HG03095 (cell line): ENCODE measurements around the gene CAPN11.
"Not testable (repeated sequence)": the region's sequence is repeated elsewhere in the genome, so short reads cannot be mapped to it uniquely, and the experiment has no call there.

Source experiments
- ATAC-seq: cut with Tn5 transposase; IDR thresholded peaks from one replicate; pipeline ENCODE4 v1.9.1; 2021; ENCODE audit warnings: moderate library complexity; ENCODE audit not compliant: unreplicated experiment

The CAPN11 gene

GRCh38 chr6:44129841-44130322 lies 28.7 kb upstream of the CAPN11 start:
- no peak for ATAC-seq

DNA sequence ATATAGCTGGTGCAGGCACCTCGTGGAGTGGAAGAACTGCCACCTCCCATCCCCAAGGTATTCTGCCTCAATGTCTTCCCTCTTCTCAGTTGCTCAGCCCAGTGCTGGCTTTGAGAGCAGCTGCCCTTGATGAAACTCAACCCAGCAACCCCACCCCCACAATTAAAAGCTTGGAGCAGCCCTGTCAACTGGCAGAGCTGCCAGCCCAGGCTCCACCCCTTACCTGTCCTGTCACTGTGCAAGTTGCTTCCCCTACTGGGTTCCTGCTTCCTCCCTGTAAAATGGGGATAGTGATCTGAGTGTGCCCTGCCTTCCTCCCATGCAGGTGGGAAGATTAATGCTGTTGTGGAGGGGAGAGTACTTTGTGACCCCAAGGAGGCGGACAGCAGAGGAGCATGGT lies 26.7 kb upstream of the CAPN11 start:
- no peak for ATAC-seq

- ATAC-seq, result no peak
Measured at GRCh38 chr6:44132476-44132875, 26.1 kb upstream of the CAPN11 start.

DNA sequence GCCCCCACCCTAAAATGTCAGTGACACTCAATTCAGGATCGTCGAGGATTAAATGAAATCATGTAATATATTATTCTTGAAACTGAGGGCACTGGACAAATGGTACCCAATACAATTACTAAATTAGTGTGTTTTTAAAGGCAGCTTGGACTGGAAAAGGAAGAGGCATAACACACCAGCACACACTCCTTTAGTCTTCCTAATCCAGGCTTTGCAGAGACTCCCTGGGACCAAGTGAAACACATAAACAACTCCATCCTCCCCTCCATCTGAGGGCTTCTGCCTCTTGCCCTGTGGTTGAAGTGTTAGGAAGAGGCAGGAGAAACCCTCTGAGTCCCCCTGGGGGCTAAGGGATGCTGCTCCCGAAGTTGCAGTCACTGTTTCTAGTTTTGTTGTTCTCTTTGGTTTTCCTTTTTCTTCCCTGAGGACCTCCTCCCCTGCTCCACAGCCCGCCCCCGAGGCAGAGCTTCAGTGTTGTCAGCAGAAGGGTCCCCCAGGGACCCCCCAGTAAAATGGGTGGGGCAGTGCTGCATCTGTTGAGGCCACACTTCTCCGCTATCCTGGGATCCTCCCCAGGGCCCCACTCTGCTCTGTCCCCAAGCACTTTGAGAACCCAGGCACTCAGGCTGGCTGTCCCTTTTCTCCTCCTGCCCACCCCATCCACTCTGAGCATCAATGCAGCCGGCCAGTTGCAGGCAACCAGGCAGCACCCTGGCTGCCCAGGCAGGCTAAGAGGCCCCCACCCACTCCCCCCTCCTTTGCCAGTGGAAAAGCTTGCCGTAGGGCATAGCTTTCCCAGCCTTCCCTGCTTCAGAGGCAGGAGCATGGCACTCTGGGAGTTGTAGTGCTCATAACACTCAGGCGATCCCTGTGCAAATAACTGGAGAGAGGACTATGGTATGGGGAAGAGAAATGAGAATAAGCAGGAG lies 25.4 kb upstream of the CAPN11 start:
- no peak for ATAC-seq

DNA sequence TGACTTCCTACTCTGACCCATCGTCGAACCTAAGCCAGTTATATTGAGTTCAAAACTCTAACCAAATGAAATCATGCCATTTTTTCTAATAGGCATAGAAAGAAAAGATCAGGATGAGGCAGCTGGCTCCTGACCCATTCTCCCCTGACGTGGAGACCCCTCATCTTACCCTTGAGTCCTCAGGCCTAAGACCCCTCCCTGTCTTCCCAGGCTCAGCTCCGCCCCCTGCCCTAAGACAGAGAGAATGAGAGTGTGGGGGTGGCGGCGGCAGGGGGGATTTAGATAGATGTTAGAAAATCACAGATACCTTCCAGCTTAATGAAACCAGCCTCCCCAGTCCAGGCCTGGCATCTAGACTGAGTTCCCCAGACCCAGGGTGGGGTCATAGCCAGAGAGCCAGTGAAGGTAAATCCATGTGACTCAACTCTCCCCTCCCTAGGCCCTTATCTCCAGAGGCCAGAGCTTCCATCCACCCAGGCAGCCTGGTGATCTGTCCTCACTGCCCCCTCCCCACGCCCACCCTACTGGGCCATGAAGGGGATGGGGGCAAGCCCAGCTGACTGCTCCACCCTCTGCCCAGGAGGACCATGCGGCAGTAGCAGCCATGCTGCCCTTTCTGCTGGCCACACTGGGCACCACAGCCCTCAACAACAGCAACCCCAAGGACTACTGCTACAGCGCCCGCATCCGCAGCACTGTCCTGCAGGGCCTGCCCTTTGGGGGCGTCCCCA lies 24.5 kb upstream of the CAPN11 start:
- no peak for ATAC-seq

GRCh38 chr6:44135173-44135758 lies 23.4 kb upstream of the CAPN11 start:
- ATAC-seq, result no peak

GRCh38 chr6:44135875-44136274 lies 22.7 kb upstream of the CAPN11 start:
- no peak for ATAC-seq

DNA sequence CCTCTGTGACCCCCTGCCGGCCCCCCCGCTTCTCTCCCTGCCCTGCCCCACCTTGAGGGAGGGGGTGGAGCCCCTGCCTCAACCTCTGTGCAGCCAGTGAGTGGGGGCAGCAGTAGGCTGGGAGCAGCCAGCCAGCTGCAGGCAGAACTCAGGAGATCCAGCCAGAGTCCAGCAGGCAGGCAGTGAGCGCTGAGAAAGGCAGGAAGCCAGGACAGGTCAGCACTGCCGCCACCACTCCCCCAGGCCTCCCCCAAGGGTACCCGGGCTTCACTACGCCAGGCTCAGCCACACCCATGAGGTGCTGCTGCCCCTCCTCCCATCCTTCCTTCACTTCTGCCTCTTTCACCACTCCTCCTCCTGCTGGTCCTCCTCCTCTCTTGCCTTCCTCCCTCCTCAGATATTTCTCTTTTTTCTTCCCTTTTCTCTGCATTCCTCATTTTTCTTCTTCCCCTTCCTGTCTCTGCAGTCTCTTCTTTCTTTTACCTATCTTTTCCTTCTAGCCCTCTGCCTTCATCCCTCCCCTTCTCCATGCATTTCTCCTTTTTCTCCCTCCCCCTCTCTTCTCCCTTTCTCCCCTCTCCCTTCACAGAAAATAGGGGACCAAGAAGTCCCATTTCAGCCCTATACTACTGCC lies 19.8 kb upstream of the CAPN11 start:
- ATAC-seq, result no peak

GRCh38 chr6:44139351-44139743 lies 19.3 kb upstream of the CAPN11 start:
- ATAC-seq, result no peak

GRCh38 chr6:44142835-44143234 lies 15.8 kb upstream of the CAPN11 start:
- ATAC-seq, result no peak

GRCh38 chr6:44143731-44144130 lies 14.9 kb upstream of the CAPN11 start:
- ATAC-seq, result no peak

DNA sequence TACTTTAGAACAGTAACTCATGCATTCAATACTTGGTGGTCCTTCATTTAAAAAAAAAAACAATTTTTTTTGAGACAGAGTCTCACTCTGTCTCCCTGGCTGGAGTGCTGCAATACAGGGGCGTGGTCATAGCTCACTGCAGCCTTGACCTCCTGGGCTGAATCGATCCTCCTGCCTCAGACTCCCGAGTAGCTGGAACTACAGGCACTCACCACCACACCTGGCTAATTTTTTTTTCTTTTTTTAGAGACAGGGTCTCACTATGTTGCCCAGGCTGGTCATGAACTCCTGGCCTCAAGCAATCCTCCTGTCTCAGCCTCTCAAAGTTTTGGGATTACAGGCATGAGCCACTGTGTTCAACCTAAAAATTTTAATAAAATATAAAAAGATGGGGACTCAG lies 14.1 kb upstream of the CAPN11 start:
- ATAC-seq, result not testable (repeated sequence)

DNA sequence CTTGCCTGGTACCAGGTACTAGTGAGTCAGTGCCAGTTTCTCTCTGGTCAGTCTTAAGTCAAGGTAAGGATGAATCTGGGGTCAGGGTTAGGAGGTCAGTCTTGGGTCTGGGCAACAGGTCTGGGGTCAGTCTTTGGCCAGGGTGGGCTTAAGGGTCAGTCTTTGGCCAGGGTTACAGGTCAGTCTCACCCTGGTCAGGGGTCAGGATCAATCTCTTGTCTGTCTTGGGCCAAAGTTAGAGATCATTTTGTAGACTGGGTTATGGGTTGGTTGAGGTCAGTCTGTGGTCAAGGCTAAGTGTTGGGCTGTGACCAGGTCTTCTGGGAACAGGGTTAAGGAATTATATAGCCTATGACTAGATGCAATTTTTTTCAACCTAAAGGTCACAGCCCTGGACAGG lies 12.8 kb upstream of the CAPN11 start:
- ATAC-seq, result no peak

- ATAC-seq, result no peak
Measured at GRCh38 chr6:44146685-44147084, 11.9 kb upstream of the CAPN11 start.

DNA sequence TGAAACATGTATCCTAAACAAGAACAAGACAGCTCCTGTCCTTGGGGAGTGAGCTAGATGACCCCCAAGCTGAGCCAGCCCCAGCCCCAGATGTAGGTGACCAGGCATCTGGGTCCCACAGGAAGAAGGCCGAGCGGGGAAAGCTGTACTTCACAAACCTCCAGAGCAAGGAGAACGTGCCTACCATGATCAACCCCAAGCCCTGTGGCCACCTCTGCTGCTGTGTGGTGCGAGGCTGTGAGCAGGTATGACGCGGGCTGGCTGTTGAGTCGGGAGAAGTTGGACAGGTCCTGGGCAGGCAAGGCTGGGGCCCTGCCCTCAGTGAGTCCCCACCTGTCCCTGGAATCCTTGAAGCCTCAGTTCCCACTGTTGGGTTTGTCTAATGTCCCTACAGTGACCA lies 11.4 kb upstream of the CAPN11 start:
- no peak for ATAC-seq

- no peak for ATAC-seq
Measured at GRCh38 chr6:44148306-44148705, 10.3 kb upstream of the CAPN11 start.

GRCh38 chr6:44149369-44150012 lies 9.1 kb upstream of the CAPN11 start:
- ATAC-seq, result no peak

- no peak for ATAC-seq
Measured at GRCh38 chr6:44150317-44150917, 8.2 kb upstream of the CAPN11 start.

GRCh38 chr6:44151348-44152108 lies 7.1 kb upstream of the CAPN11 start:
- ATAC-seq, result peak; percentile 68

DNA sequence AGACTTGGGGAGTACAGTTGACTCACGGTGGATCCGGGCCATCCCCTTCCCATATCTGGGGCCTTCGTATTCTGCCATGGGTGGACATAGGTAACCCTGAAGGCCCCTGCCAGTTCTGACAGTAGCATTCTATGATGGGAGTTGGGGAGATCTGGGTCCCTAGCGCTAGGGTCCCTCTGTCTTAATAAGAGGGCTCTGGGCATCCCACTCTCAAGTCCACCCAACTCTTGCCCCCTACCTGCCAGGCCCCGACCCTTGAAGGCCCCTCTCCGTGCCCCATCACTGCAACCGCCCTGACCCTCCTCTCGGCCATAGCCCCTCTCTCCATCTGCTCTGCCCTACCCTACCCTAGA lies 6.5 kb upstream of the CAPN11 start:
- ATAC-seq, result no peak
